OCI-LY7 (cell line): Measurements from ENCODE around the gene PAK1IP1. TPM values are rescaled to one million over a fixed set of nuclear protein-coding genes. Genes with fewer than 3 reads are reported as not detected.

Experiments
- BruUV-seq: library from RNA; stranded (reverse); fragments of 400-500 nt; replicated peaks from 2 replicates; lab custom pipeline; 2021; lab: Mats Ljungman, UMichigan
- CTCF ChIA-PET: fragments of 300-600 bp; sonication (Branson Sonifier 250); formaldehyde crosslinking; loops from one replicate; lab custom pipeline; 2022; ENCODE audit warnings: antibody characterized with exemption; ENCODE audit not compliant: unreplicated experiment; lab: Charles Lee
- POLR2A ChIA-PET: fragments of 300-600 bp; sonication (Branson Sonifier 250); formaldehyde crosslinking; loops from one replicate; lab custom pipeline; 2022; ENCODE audit warnings: antibody characterized with exemption; lab: Charles Lee
- DNase-seq: peaks from one replicate; pipeline ENCODE4 v3.0.0-alpha.2; 2015; ENCODE audit warnings: low spot score
- H2AFZ ChIP-seq: fragments of 200-600 bp; sonication (generic), shearing (Covaris generic); 2 replicates; pipeline ENCODE4 v1.6.1; 2014; ENCODE audit warnings: mild to moderate bottlenecking, antibody characterized with exemption, low read length, moderate library complexity
- H3K27ac ChIP-seq: fragments of 200-600 bp; sonication (generic); 2 replicates; pipeline ENCODE4 v1.5.1; 2014; ENCODE audit warnings: mixed run types, low read depth, mild to moderate bottlenecking, moderate library complexity, low read length, inconsistent platforms; ENCODE audit not compliant: poor library complexity, severe bottlenecking
- H3K36me3 ChIP-seq: fragments of 200-600 bp; sonication (generic); 2 replicates; pipeline ENCODE4 v1.6.1; 2014; ENCODE audit warnings: mild to moderate bottlenecking, antibody characterized with exemption, low read length, moderate library complexity, mixed read lengths; ENCODE audit not compliant: insufficient read depth
- H3K4me1 ChIP-seq: fragments of 200-600 bp; sonication (generic); 2 replicates; pipeline ENCODE4 v1.5.1; 2014; ENCODE audit warnings: mild to moderate bottlenecking, low read length; ENCODE audit not compliant: insufficient read depth, poor library complexity, severe bottlenecking
- H3K4me2 ChIP-seq: fragments of 200-600 bp; sonication (generic); 2 replicates; pipeline ENCODE4 v1.6.1; 2014; ENCODE audit warnings: mild to moderate bottlenecking, low read length
- H3K4me3 ChIP-seq: fragments of 200-600 bp; sonication (generic); 2 replicates; pipeline ENCODE4 v1.5.1; 2014; ENCODE audit warnings: mild to moderate bottlenecking, low read depth, low read length; ENCODE audit not compliant: poor library complexity, severe bottlenecking
- H3K79me2 ChIP-seq: fragments of 200-600 bp; sonication (generic); 2 replicates; pipeline ENCODE4 v1.6.1; 2016; ENCODE audit warnings: low read depth, mild to moderate bottlenecking, low read length, moderate library complexity, mixed read lengths; ENCODE audit not compliant: insufficient read depth
- H3K9me2 ChIP-seq: fragments of 200-600 bp; sonication (generic); 2 replicates; pipeline ENCODE4 v1.6.1; 2016; ENCODE audit warnings: mild to moderate bottlenecking, low read length, mixed read lengths; ENCODE audit not compliant: insufficient read depth
- H3K9me3 ChIP-seq: fragments of 200-600 bp; sonication (generic); 2 replicates; pipeline ENCODE4 v1.6.1; 2014; ENCODE audit warnings: mild to moderate bottlenecking, mixed run types, low read length, mixed read lengths
- H4K20me1 ChIP-seq: fragments of 200-600 bp; sonication (generic); 2 replicates; pipeline ENCODE4 v1.6.1; 2014; ENCODE audit warnings: mild to moderate bottlenecking, antibody characterized with exemption, low read length, moderate library complexity, mixed read lengths; ENCODE audit not compliant: insufficient read depth
- EZH2phosphoT487 ChIP-seq: fragments of 200-600 bp; sonication (generic); IDR thresholded peaks from 2 replicates; pipeline ENCODE4 v1.6.1; 2018; ENCODE audit warnings: low read depth, borderline replicate concordance, mild to moderate bottlenecking, mixed run types, antibody characterized with exemption, low read length, moderate library complexity, mixed read lengths
- intact Hi-C: fragments of 100-400 bp; cut with micrococcal nuclease; formaldehyde crosslinking; loops from one replicate; pipeline ENCODE4 v1.10.0; 2022; ENCODE audit not compliant: unreplicated experiment
- total RNA-seq, 2 experiments: library from RNA; depleted of rRNA in 1 of 2; stranded (reverse); fragments of >200 nt in 1 of 2; shearing (Covaris generic) in 1 of 2; gene quantifications; 2 replicates each; pipeline ENCODE4 v1.2.3, GENCODE V29; 2014 to 2022
- TF ChIP-seq, protein P1 (sequence below): fragments of 200-600 bp; sonication (generic); conservative IDR thresholded peaks from 2 replicates; pipeline ENCODE4 v1.5.1; 2014; ENCODE audit warnings: mild to moderate bottlenecking, antibody characterized with exemption, low read length, moderate library complexity, mixed read lengths

Gene PAK1IP1
- total RNA-seq, 2 experiments from 2014 or later: 21.8 to 27.8 TPM

DNA sequence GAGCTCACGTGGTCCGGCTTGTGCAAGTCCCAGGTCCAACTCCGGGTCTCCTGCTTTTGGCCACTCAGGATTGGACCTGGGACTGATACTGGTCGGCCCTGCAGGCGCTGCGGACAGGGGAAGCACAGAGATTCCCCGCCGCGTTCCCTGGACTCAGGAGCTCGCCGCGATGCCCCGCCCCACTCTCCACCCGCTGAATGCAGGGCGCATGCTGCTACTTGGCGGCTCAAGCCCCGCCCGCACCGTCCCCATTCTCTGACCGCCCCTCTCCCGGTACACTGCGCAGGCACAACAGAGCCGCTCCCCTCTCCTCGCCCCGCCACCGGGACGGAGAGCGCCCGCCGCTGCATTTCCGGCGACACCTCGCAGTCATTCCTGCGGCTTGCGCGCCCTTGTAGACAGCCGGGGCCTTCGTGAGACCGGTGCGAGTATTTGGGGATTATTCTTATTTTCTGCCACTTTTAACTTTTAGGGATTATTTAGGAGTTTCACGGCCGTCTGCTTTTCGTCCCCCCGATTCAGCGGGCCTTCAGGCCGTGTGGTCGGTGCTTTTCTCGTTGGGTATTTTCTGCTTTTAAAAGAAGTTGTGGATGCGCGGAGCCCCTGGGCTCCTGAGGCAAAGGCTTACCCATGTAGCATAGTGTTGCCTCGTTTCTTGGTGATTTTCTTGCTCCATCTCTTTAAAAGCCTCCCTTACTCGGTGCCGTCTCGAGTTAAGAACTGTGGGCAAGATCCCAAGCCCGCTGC lies 28.2 kb downstream of the PAK1IP1 start, which contains the start of gene TMEM14C:
TSS of gene TMEM14C (plus strand) at position 251 of the 747 bp plus-strand sequence. CDS start 1,544 bp downstream, outside the sequence.
- H3K36me3 ChIP-seq: no peaks in the 10 kb centered on the region
- no peak for TF ChIP-seq EZH2phosphoT487
- TF ChIP-seq, protein P1, sequence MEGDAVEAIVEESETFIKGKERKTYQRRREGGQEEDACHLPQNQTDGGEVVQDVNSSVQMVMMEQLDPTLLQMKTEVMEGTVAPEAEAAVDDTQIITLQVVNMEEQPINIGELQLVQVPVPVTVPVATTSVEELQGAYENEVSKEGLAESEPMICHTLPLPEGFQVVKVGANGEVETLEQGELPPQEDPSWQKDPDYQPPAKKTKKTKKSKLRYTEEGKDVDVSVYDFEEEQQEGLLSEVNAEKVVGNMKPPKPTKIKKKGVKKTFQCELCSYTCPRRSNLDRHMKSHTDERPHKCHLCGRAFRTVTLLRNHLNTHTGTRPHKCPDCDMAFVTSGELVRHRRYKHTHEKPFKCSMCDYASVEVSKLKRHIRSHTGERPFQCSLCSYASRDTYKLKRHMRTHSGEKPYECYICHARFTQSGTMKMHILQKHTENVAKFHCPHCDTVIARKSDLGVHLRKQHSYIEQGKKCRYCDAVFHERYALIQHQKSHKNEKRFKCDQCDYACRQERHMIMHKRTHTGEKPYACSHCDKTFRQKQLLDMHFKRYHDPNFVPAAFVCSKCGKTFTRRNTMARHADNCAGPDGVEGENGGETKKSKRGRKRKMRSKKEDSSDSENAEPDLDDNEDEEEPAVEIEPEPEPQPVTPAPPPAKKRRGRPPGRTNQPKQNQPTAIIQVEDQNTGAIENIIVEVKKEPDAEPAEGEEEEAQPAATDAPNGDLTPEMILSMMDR: no peak
- no peaks in the 10 kb centered on the region for H3K79me2 ChIP-seq
- H4K20me1 ChIP-seq: no peaks in the 10 kb centered on the region
- intact Hi-C loops: loop anchor here (1.0 kb wide), 2 partner anchors 24 to 29 kb away; partner anchors contain the start of genes C6orf52, PAK1IP1 and TMEM14B
- no peaks in the 10 kb centered on the region for H3K9me2 ChIP-seq
- H3K4me1 ChIP-seq: peaks cover 27% of the 10 kb centered on the region
- DNase-seq: peak; percentile 87
- peaks cover 19% of the 10 kb centered on the region; the same call in 1 of the 2 replicates for H3K9me3 ChIP-seq
- peak within 1 kb of the TSS; percentile 81 for H3K4me2 ChIP-seq
- ChIA-PET CTCF (interaction anchor here (0.8 kb wide), 1 partner anchor 244 kb away, joined by 4 read pairs; no protein-coding TSS in a partner anchor), POLR2A (interaction anchor here (0.6 to 3.2 kb wide), 17 partner anchors 8 to 272 kb away, joined by 3 to 20 read pairs (median 4); partner anchors contain the start of genes PAK1IP1 and TMEM14B)
- H3K27ac ChIP-seq: peak within 1 kb of the TSS; percentile 38
- TSS peak; percentile 88 for BruUV-seq
- H2AFZ ChIP-seq: peak within 1 kb of the TSS; percentile 95
- H3K4me3 ChIP-seq: peak within 1 kb of the TSS; percentile 72

DNA sequence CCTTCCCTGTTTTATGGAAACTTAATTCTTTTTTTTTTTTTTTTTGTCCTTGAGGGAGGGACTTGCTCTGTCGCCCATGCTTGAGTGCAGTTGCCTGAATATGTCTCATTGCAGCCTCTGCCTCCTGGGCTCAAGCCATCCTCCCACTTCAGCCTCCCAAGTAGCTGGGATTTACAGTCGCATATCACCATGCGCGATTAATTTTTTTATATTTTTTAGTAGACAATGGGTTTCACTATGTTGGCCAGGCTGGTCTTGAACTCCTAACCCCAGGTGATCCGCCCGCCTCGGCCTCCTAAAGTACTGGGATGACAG lies 28.8 kb downstream of the PAK1IP1 start:
- Histone ChIP-seq H4K20me1 (no peaks in the 10 kb centered on the region), H3K27ac (peak overlapping the region; percentile 38), H3K79me2 (no peaks in the 10 kb centered on the region), H3K9me2 (no peaks in the 10 kb centered on the region), H3K4me1 (peaks cover 27% of the 10 kb centered on the region), H3K9me3 (peaks cover 13% of the 10 kb centered on the region; the same call in 1 of the 2 replicates), H3K4me2 (peak overlapping the region; percentile 81), H3K4me3 (peak overlapping the region; percentile 72), H2AFZ (peak overlapping the region; percentile 95), H3K36me3 (no peaks in the 10 kb centered on the region)
- no TSS peak for BruUV-seq
- CTCF ChIA-PET: no interaction called here
- TF ChIP-seq, protein P1: no peak
- TF ChIP-seq EZH2phosphoT487: no peak
- intact Hi-C loops: loop anchor here (1.0 kb wide), 2 partner anchors 24 to 29 kb away; partner anchors contain the start of genes C6orf52, PAK1IP1 and TMEM14B
- DNase-seq: no peak
- POLR2A ChIA-PET: interaction anchor here (0.7 to 1.7 kb wide), 7 partner anchors 8 to 272 kb away, joined by 3 to 11 read pairs (median 5); partner anchors contain the start of gene PAK1IP1
